ENCODE data around the gene AVPI1.

GRCh38 chr10:97685395-97685958 lies 1.6 kb downstream of the AVPI1 start:
- TF ChIP-seq FOXM1 (IDR thresholded peaks at IDR 0.05; ENCODE audit: borderline replicate concordance) (no peak), TARDBP (IDR thresholded peaks at IDR 0.05) (no peak), NFRKB (IDR thresholded peaks at IDR 0.05) (no peak), HDGF (IDR thresholded peaks at IDR 0.05; ENCODE audit: borderline replicate concordance) (no peak), BHLHE40 (IDR thresholded peaks at IDR 0.05; ENCODE audit: borderline replicate concordance) (no peak), PKNOX1 (IDR thresholded peaks at IDR 0.05) (no peak), L3MBTL2 (conservative IDR thresholded peaks at IDR 0.05) (no peak), ZNF384 (IDR thresholded peaks at IDR 0.05) (no peak), ARNT (IDR thresholded peaks at IDR 0.05) (no peak)

Data from HEK293T (cell line).